H9 (cell line): ENCODE measurements around the gene POU2F2. TPM values are rescaled to one million over a fixed set of nuclear protein-coding genes. Genes with fewer than 3 reads are reported as not detected.
A peak's percentile ranks its signal among the peaks of the same experiment; 100 is the strongest.

Experiments used
- DNase-seq: peaks from one replicate; pipeline ENCODE4 v3.0.0-alpha.2; 2017
- H2AFZ ChIP-seq: one replicate; pipeline ENCODE4 v1.6.1; 2013; ENCODE audit warnings: mild to moderate bottlenecking, low read length, control low read depth, moderate library complexity
- H2AK5ac ChIP-seq: 2 replicates; pipeline ENCODE4 v1.6.1; 2013; ENCODE audit warnings: low read length, control low read depth, mixed read lengths; ENCODE audit not compliant: insufficient read length
- H2BK120ac ChIP-seq: one replicate; pipeline ENCODE4 v1.6.1; 2013; ENCODE audit warnings: low read depth, mild to moderate bottlenecking, low read length, control low read depth, inconsistent platforms; ENCODE audit not compliant: poor library complexity, severe bottlenecking
- H2BK12ac ChIP-seq: 2 replicates; pipeline ENCODE4 v1.6.1; 2013; ENCODE audit warnings: low read length, control low read depth, mixed read lengths, low read depth; ENCODE audit not compliant: insufficient read length
- H2BK15ac ChIP-seq: 2 replicates; pipeline ENCODE4 v1.6.1; 2013; ENCODE audit warnings: low read depth, low read length, control low read depth
- H2BK20ac ChIP-seq: one replicate; pipeline ENCODE4 v1.6.1; 2013; ENCODE audit warnings: low read depth, mild to moderate bottlenecking, low read length, control low read depth, inconsistent platforms; ENCODE audit not compliant: poor library complexity, severe bottlenecking
- H2BK5ac ChIP-seq: 2 replicates; pipeline ENCODE4 v1.6.1; 2013; ENCODE audit warnings: low read length, control low read depth, mixed read lengths; ENCODE audit not compliant: insufficient read length
- H3K14ac ChIP-seq: 2 replicates; pipeline ENCODE4 v1.6.1; 2013; ENCODE audit warnings: low read length, control low read depth; ENCODE audit not compliant: insufficient read depth
- H3K18ac ChIP-seq: 2 replicates; pipeline ENCODE4 v1.6.1; 2013; ENCODE audit warnings: low read depth, mild to moderate bottlenecking, mixed read lengths, low read length, control low read depth; ENCODE audit not compliant: insufficient read length
- H3K23ac ChIP-seq: 2 replicates; pipeline ENCODE4 v1.6.1; 2013; ENCODE audit warnings: low read length, control low read depth, mixed read lengths, low read depth; ENCODE audit not compliant: insufficient read length
- H3K23me2 ChIP-seq: 2 replicates; pipeline ENCODE4 v1.6.1; 2013; ENCODE audit warnings: low read depth, mild to moderate bottlenecking, mixed read lengths, low read length, control low read depth; ENCODE audit not compliant: insufficient read length, poor library complexity, severe bottlenecking
- H3K27ac ChIP-seq: 2 replicates; pipeline ENCODE4 v1.5.1; 2013; ENCODE audit warnings: low read length, control low read depth, mixed read lengths, low read depth; ENCODE audit not compliant: insufficient read length
- H3K27me3 ChIP-seq: 2 replicates; pipeline ENCODE4 v1.6.1; 2013; ENCODE audit warnings: low read length, control low read depth, inconsistent platforms; ENCODE audit not compliant: insufficient read depth
- H3K4ac ChIP-seq: 2 replicates; pipeline ENCODE4 v1.6.1; 2013; ENCODE audit warnings: low read depth, mild to moderate bottlenecking, control low read depth, inconsistent platforms, low read length, moderate library complexity
- H3K4me1 ChIP-seq: 2 replicates; pipeline ENCODE4 v1.6.1; 2013; ENCODE audit warnings: low read length, control low read depth, inconsistent platforms; ENCODE audit not compliant: insufficient read depth
- H3K4me2 ChIP-seq: 2 replicates; pipeline ENCODE4 v1.6.1; 2013; ENCODE audit warnings: low read length, control low read depth, mixed read lengths; ENCODE audit not compliant: insufficient read length, insufficient read depth
- H3K56ac ChIP-seq: 2 replicates; pipeline ENCODE4 v1.6.1; 2013; ENCODE audit warnings: low read depth, mild to moderate bottlenecking, mixed read lengths, low read length, control low read depth; ENCODE audit not compliant: insufficient read length
- H3K79me1 ChIP-seq: 2 replicates; pipeline ENCODE4 v1.6.1; 2013; ENCODE audit warnings: low read depth, mild to moderate bottlenecking, moderate library complexity, low read length, control low read depth, inconsistent platforms; ENCODE audit not compliant: insufficient read depth, poor library complexity, severe bottlenecking
- H3K79me2 ChIP-seq: 2 replicates; pipeline ENCODE4 v1.6.1; 2013; ENCODE audit warnings: low read length, control low read depth, inconsistent platforms; ENCODE audit not compliant: insufficient read depth
- H3K9ac ChIP-seq: 2 replicates; pipeline ENCODE4 v1.6.1; 2013; ENCODE audit warnings: low read length, control low read depth, mixed read lengths; ENCODE audit not compliant: insufficient read length; ENCODE audit errors: extremely low read depth
- H3K9me3 ChIP-seq: one replicate; pipeline ENCODE4 v1.6.1; 2013; ENCODE audit warnings: low read depth, low read length, inconsistent platforms; ENCODE audit not compliant: control insufficient read depth
- H3T11ph ChIP-seq: one replicate; pipeline ENCODE4 v1.6.1; 2013; ENCODE audit warnings: mild to moderate bottlenecking, low read length, control low read depth, inconsistent platforms
- H4K20me1 ChIP-seq: one replicate; pipeline ENCODE4 v1.6.1; 2013; ENCODE audit not compliant: control insufficient read depth, insufficient read length, insufficient read depth
- H4K5ac ChIP-seq: 2 replicates; pipeline ENCODE4 v1.6.1; 2013; ENCODE audit warnings: low read depth, mild to moderate bottlenecking, mixed read lengths, low read length, control low read depth; ENCODE audit not compliant: insufficient read length
- H4K8ac ChIP-seq: replicated peaks from 2 replicates; pipeline ENCODE4 v1.6.1; 2013; ENCODE audit warnings: low read length, control low read depth, mixed read lengths, low read depth; ENCODE audit not compliant: insufficient read length
- H4K91ac ChIP-seq: 2 replicates; pipeline ENCODE4 v1.6.1; 2013; ENCODE audit warnings: low read depth, mild to moderate bottlenecking, moderate library complexity, mixed read lengths, low read length, control low read depth; ENCODE audit not compliant: insufficient read length
- H3K27ac Mint-ChIP-seq, 3 experiments: 2 replicates in 2 of 3; 3 replicates in 1 of 3; pipeline ENCODE4 v1.8.0; 2020 to 2021; ENCODE audit warnings: mixed read lengths in 3 of 3, mild to moderate bottlenecking in 1 of 3, moderate library complexity in 1 of 3
- H3K27me3 Mint-ChIP-seq: 2 replicates; pipeline ENCODE4 v1.8.0; 2021; ENCODE audit warnings: low read depth, mild to moderate bottlenecking, moderate library complexity, mixed read lengths
- H3K36me3 Mint-ChIP-seq, 3 experiments: 2 replicates in 2 of 3; 3 replicates in 1 of 3; pipeline ENCODE4 v1.8.0; 2020 to 2021; ENCODE audit warnings: low read depth in 3 of 3, mixed read lengths in 3 of 3; ENCODE audit not compliant: insufficient read depth in 1 of 3
- H3K4me1 Mint-ChIP-seq, 2 experiments: 2 replicates each; pipeline ENCODE4 v1.8.0; 2020; ENCODE audit warnings: mixed read lengths in 2 of 2
- H3K4me3 Mint-ChIP-seq, 2 experiments: 2 replicates in 1 of 2; 3 replicates in 1 of 2; pipeline ENCODE4 v1.8.0; 2020 to 2021; ENCODE audit warnings: mild to moderate bottlenecking in 2 of 2, mixed read lengths in 2 of 2, moderate library complexity in 1 of 2
- H3K9me3 Mint-ChIP-seq, 2 experiments: 2 replicates in 1 of 2; 3 replicates in 1 of 2; pipeline ENCODE4 v1.8.0; 2020; ENCODE audit warnings: mild to moderate bottlenecking in 2 of 2, mixed read lengths in 2 of 2, moderate library complexity in 1 of 2
- WGBS: extraction: QIAGEN DNeasy Blood & Tissue Kit; methylation state at CpG from one replicate; pipeline ENCODE4 v1.1.7; 2013; ENCODE audit warnings: missing lambda C conversion rate, low lambda C conversion rate, mixed read lengths; ENCODE audit not compliant: insufficient read length; ENCODE audit errors: extremely low coverage; 5-methylcytosine and 5-hydroxymethylcytosine counted together
- total RNA-seq: library from RNA; stranded (reverse); gene quantifications from 2 replicates; pipeline ENCODE4 v1.2.1, GENCODE V29; 2021
- TF ChIP-seq, protein P1 (sequence below): fragments of 200-600 bp; sonication (generic); conservative IDR thresholded peaks from 3 replicates; pipeline ENCODE4 v1.8.0; 2021; ENCODE audit warnings: antibody characterized with exemption, mild to moderate bottlenecking

POU2F2 gene
- total RNA-seq, 1 experiment from 2014 or later, result 2.9 TPM

DNA sequence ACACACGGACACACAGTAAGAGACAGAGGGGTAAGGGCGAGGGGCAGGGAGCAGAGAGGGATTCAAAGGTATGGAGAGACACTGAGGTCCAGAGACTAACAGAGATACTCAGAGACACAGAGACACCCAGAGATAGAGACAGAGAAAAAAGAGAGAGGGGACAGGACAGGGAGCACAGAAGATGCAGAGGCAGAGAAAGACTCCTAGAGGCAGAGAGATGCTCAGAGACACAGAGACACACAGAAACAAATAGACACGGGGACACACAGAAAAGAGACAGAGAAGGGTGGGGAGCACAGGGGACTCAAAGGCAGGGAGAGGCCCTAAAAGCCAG lies 45.4 kb upstream of the POU2F2 start:
- peaks cover 11 to 24% of the 10 kb centered on the region in 2 experiments for H3K4me1 Mint-ChIP-seq
- Histone ChIP-seq H3K23ac (no peak overlapping the region), H4K20me1 (no peaks in the 10 kb centered on the region), H2BK120ac (no peak overlapping the region), H2AK5ac (no peak overlapping the region), H3K14ac (no peak overlapping the region; the same call in 1 of the 2 replicates), H3K56ac (no peak overlapping the region), H2BK5ac (no peak overlapping the region), H3K4me2 (peak overlapping the region; percentile 44), H4K91ac (no peak overlapping the region), H3K27me3 (peaks cover 42% of the 10 kb centered on the region), H3T11ph (no peak overlapping the region), H3K23me2 (peaks cover 14% of the 10 kb centered on the region), H3K9ac (no peak overlapping the region), H3K4ac (no peak overlapping the region), H3K27ac (no peak overlapping the region), H2BK15ac (no peak overlapping the region), H2BK12ac (no peak overlapping the region), H2BK20ac (no peak overlapping the region), H3K18ac (no peak overlapping the region), H3K4me1 (no peaks in the 10 kb centered on the region), H3K9me3 (no peaks in the 10 kb centered on the region), H2AFZ (no peak overlapping the region), H4K8ac (no peak overlapping the region), H4K5ac (no peak overlapping the region), H3K79me1 (no peaks in the 10 kb centered on the region), H3K79me2 (no peaks in the 10 kb centered on the region)
- no peaks in the 10 kb centered on the region for H3K9me3 Mint-ChIP-seq
- WGBS, result no CpG with 5 or more reads among the region's 3 CpGs
- peaks cover 51% of the 10 kb centered on the region for H3K27me3 Mint-ChIP-seq
- no peak overlapping the region for H3K27ac Mint-ChIP-seq
- TF ChIP-seq, protein P1, sequence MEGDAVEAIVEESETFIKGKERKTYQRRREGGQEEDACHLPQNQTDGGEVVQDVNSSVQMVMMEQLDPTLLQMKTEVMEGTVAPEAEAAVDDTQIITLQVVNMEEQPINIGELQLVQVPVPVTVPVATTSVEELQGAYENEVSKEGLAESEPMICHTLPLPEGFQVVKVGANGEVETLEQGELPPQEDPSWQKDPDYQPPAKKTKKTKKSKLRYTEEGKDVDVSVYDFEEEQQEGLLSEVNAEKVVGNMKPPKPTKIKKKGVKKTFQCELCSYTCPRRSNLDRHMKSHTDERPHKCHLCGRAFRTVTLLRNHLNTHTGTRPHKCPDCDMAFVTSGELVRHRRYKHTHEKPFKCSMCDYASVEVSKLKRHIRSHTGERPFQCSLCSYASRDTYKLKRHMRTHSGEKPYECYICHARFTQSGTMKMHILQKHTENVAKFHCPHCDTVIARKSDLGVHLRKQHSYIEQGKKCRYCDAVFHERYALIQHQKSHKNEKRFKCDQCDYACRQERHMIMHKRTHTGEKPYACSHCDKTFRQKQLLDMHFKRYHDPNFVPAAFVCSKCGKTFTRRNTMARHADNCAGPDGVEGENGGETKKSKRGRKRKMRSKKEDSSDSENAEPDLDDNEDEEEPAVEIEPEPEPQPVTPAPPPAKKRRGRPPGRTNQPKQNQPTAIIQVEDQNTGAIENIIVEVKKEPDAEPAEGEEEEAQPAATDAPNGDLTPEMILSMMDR, result no peak
- H3K36me3 Mint-ChIP-seq, result no peaks in the 10 kb centered on the region
- H3K4me3 Mint-ChIP-seq, result no peak overlapping the region
- DNase-seq, result no peak
